ENCODE data around the gene SIRPG. TPM values are rescaled to one million over a fixed set of nuclear protein-coding genes. Genes with fewer than 3 reads are reported as not detected.

Gene SIRPG
- total and polyA plus RNA-seq, 2 of the 8 experiments (the other 6 are each of a cell fraction or from before 2014, with no cell fraction given) = 0.08 TPM; not detected in 1

DNA sequence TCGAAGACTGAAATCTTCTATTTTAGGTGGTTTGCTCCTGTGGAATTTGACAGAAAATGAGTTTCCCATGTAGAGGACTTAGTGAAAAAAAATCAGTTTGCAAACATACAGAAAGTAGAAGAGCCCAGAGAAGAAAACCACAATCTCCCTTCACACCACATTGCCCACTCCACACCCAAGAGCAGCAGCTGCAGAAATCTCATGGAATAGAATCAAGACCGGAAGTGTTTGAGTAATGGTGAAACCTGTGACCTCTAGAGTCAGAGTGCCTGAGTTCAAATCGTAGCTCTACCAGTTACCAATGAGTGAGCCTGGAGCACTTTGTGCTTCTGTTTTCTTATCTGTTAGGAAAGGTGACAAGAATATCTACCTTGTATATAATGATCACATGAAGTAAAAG lies 4.6 kb downstream of the SIRPG start:
- ChIA-PET CTCF (ENCODE audit: partially characterized antibody) (no interaction called here), POLR2A (ENCODE audit: partially characterized antibody) (no interaction called here)
- Histone ChIP-seq H3K36me3 (ENCODE audit: control insufficient read depth in 2 of 4, insufficient read depth in 4 of 4, low read length in 3 of 4) (no peaks in the 10 kb centered on the region), H2BK5ac (ENCODE audit: low read depth, low read length) (no peak overlapping the region), H2AK5ac (ENCODE audit: low read depth, low read length) (no peak overlapping the region), H2BK12ac (ENCODE audit: low read depth, low read length) (no peak overlapping the region), H2BK20ac (ENCODE audit: low read length) (no peak overlapping the region), H3K23me2 (ENCODE audit: low read depth, low read length) (no peaks in the 10 kb centered on the region), H4K91ac (replicated peaks; ENCODE audit: insufficient read length, low read length) (no peak overlapping the region), H3K27ac (ENCODE audit: low read depth, low read length) (no peak overlapping the region), H3K14ac (ENCODE audit: insufficient read length) (no peak overlapping the region), H4K20me1 (replicated peaks in 1 of 2; ENCODE audit: control insufficient read depth in 1 of 2, insufficient read depth in 2 of 2, low read length in 2 of 2) (no peaks in the 10 kb centered on the region), H4K5ac (ENCODE audit: insufficient read length, low read depth, low read length) (no peak overlapping the region), H2BK120ac (replicated peaks; ENCODE audit: low read depth, low read length) (no peak overlapping the region), H2BK15ac (ENCODE audit: low read length) (no peak overlapping the region), H3K4me1 (replicated peaks in 1 of 4; ENCODE audit: control insufficient read depth in 3 of 4, insufficient read depth in 4 of 4, low read length in 3 of 4) (no peaks in the 10 kb centered on the region), H3K56ac (replicated peaks; ENCODE audit: insufficient read length, low read depth, low read length) (no peak overlapping the region), H3K27me3 (replicated peaks in 1 of 4; ENCODE audit: control insufficient read depth in 3 of 4, extremely low read depth in 1 of 4, insufficient read depth in 3 of 4, low read length in 3 of 4) (no peaks in the 10 kb centered on the region), H3K79me2 (ENCODE audit: control insufficient read depth in 1 of 2, insufficient read depth in 2 of 2, low read length in 2 of 2) (no peaks in the 10 kb centered on the region), H3K9ac (replicated peaks in 1 of 4; ENCODE audit: extremely low read depth in 1 of 4, low read depth in 3 of 4, low read length in 3 of 4) (no peak overlapping the region), H3K23ac (ENCODE audit: insufficient read length) (no peak overlapping the region), H3K9me3 (ENCODE audit: insufficient read depth in 2 of 2, low read depth in 1 of 2, low read length in 1 of 2) (no peaks in the 10 kb centered on the region), H3K4me3 (ENCODE audit: extremely low read depth in 1 of 4, insufficient read depth in 2 of 4, low read depth in 3 of 4, low read length in 4 of 4) (no peak overlapping the region), H3K4ac (replicated peaks; ENCODE audit: insufficient read length, low read depth, low read length) (no peak overlapping the region), H3K18ac (ENCODE audit: extremely low read depth, low read length) (no peak overlapping the region), H4K8ac (ENCODE audit: extremely low read depth, insufficient read depth, low read length) (no peak overlapping the region), H2AFZ (ENCODE audit: low read length) (no peak overlapping the region), H3K79me1 (ENCODE audit: low read depth, low read length) (no peaks in the 10 kb centered on the region), H3K4me2 (ENCODE audit: insufficient read depth in 1 of 2, low read depth in 2 of 2, low read length in 2 of 2) (no peak overlapping the region)
- DNase-seq (ENCODE audit: low read depth in 1 of 2, low spot score in 2 of 2) (peak in 1 of 2 experiments; percentile 1), FAIRE-seq (no peak)
- 79% methylated on average over 3 of the region's 3 CpGs; no CpG with 5 or more reads in 1 of the 2 experiments for WGBS, 2 experiments (ENCODE audit: extremely low coverage in 1 of 2, insufficient coverage in 1 of 2, insufficient read length in 1 of 2, insufficient replicate concordance in 2 of 2, low coverage in 1 of 2, low lambda C conversion rate in 2 of 2, missing lambda C conversion rate in 1 of 2)
- TF ChIP-seq TBP (IDR thresholded peaks at IDR 0.05; ENCODE audit: low read depth, low read length) (no peak), SRF (IDR thresholded peaks at IDR 0.05; ENCODE audit: low read depth, low read length) (no peak), ZNF274 (IDR thresholded peaks at IDR 0.05; ENCODE audit: borderline replicate concordance, extremely low read depth, low read length) (no peak), SAP30 (IDR thresholded peaks at IDR 0.05; ENCODE audit: insufficient read depth, insufficient replicate concordance, low read length) (no peak), SUZ12 (IDR thresholded peaks at IDR 0.05; ENCODE audit: low read length) (no peak), GABPA (IDR thresholded peaks at IDR 0.05; ENCODE audit: borderline replicate concordance, insufficient read depth, low read length) (no peak), FOSL1 (IDR thresholded peaks at IDR 0.05; ENCODE audit: insufficient read depth, low read depth, low read length) (no peak), CEBPB (IDR thresholded peaks at IDR 0.05; ENCODE audit: low read depth, low read length) (no peak), CBX5 (IDR thresholded peaks at IDR 0.05; ENCODE audit: low read depth, low read length) (no peak), SP2 (IDR thresholded peaks at IDR 0.05; ENCODE audit: low read length) (no peak)
- TF ChIP-seq, protein P1, sequence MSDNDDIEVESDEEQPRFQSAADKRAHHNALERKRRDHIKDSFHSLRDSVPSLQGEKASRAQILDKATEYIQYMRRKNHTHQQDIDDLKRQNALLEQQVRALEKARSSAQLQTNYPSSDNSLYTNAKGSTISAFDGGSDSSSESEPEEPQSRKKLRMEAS (IDR thresholded peaks at IDR 0.05) = no peak
- TF ChIP-seq, protein P2, sequence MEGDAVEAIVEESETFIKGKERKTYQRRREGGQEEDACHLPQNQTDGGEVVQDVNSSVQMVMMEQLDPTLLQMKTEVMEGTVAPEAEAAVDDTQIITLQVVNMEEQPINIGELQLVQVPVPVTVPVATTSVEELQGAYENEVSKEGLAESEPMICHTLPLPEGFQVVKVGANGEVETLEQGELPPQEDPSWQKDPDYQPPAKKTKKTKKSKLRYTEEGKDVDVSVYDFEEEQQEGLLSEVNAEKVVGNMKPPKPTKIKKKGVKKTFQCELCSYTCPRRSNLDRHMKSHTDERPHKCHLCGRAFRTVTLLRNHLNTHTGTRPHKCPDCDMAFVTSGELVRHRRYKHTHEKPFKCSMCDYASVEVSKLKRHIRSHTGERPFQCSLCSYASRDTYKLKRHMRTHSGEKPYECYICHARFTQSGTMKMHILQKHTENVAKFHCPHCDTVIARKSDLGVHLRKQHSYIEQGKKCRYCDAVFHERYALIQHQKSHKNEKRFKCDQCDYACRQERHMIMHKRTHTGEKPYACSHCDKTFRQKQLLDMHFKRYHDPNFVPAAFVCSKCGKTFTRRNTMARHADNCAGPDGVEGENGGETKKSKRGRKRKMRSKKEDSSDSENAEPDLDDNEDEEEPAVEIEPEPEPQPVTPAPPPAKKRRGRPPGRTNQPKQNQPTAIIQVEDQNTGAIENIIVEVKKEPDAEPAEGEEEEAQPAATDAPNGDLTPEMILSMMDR (IDR thresholded peaks at IDR 0.05; ENCODE audit: control extremely low read depth in 1 of 3, insufficient read depth in 1 of 3, low read depth in 1 of 3, low read length in 3 of 3) = no peak
